GM12873 (cell line): ENCODE results near the gene HBG1.

ENCODE experiments used
- CTCF ChIP-seq: IDR thresholded peaks from 2 replicates; pipeline ENCODE4 v1.5.1; 2012; ENCODE audit warnings: low read depth, mild to moderate bottlenecking, moderate library complexity, low read length, control low read depth; ENCODE audit not compliant: insufficient read depth; ENCODE audit errors: missing control alignments

The HBG1 gene

GRCh38 chr11:5247472-5248192 lies 2.0 kb downstream of the HBG1 start:
- TF ChIP-seq CTCF: no peak

- no peak for TF ChIP-seq CTCF
These were observed 2.7 kb downstream of the HBG1 start for GRCh38 chr11:5246772-5247471.

- TF ChIP-seq CTCF: no peak
These were observed 4.5 kb downstream of the HBG1 start for GRCh38 chr11:5245155-5245554.

- no peak for TF ChIP-seq CTCF
These were observed 5.9 kb downstream of the HBG1 start for GRCh38 chr11:5243816-5244180.

GRCh38 chr11:5242933-5243815 lies 6.5 kb downstream of the HBG1 start:
- TF ChIP-seq CTCF: no peak

GRCh38 chr11:5242208-5242607 lies 7.4 kb downstream of the HBG1 start:
- no peak for TF ChIP-seq CTCF

- no peak for TF ChIP-seq CTCF
These were observed 8.2 kb downstream of the HBG1 start for GRCh38 chr11:5241458-5241857.
